ENCODE measurements around the gene PLCB1.

The PLCB1 gene

DNA sequence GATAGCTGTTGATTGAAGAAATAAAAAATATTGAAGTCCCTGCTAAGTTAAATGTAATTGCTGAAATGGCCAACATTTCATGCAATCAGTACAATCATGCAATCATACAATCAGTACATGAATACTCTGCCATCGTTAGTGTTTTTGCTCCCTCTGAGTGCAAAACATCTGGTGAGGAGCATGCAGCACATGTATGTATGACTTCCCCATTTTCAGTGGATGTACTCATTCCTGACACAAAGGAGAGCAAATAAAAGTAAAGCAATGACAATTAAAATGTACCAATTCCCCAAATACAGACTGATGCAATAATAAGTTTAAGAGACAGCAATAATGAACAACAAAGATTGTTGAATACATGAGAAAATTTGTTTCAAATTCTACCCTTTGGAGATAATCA is 140.7 kb downstream of the PLCB1 start:
- H3K27ac ChIP-seq (ENCODE audit: low read depth, low read length) = no peak overlapping the region
- no peak overlapping the region for H3K4me3 ChIP-seq (ENCODE audit: low read length)
- no peaks in the 10 kb centered on the region for H3K9me2 ChIP-seq (replicated peaks; ENCODE audit: control insufficient read depth, low read length)
- no peak overlapping the region for H3K4me2 ChIP-seq (ENCODE audit: low read length)
- H3K9me3 ChIP-seq (ENCODE audit: control insufficient read depth, insufficient read depth, low read length) = no peaks in the 10 kb centered on the region
- TF ChIP-seq EZH2phosphoT487 (IDR thresholded peaks at IDR 0.05; ENCODE audit: borderline replicate concordance, low read length) = no peak
- TF ChIP-seq, protein P1, sequence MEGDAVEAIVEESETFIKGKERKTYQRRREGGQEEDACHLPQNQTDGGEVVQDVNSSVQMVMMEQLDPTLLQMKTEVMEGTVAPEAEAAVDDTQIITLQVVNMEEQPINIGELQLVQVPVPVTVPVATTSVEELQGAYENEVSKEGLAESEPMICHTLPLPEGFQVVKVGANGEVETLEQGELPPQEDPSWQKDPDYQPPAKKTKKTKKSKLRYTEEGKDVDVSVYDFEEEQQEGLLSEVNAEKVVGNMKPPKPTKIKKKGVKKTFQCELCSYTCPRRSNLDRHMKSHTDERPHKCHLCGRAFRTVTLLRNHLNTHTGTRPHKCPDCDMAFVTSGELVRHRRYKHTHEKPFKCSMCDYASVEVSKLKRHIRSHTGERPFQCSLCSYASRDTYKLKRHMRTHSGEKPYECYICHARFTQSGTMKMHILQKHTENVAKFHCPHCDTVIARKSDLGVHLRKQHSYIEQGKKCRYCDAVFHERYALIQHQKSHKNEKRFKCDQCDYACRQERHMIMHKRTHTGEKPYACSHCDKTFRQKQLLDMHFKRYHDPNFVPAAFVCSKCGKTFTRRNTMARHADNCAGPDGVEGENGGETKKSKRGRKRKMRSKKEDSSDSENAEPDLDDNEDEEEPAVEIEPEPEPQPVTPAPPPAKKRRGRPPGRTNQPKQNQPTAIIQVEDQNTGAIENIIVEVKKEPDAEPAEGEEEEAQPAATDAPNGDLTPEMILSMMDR (IDR thresholded peaks at IDR 0.05; ENCODE audit: low read depth, low read length, poor library complexity, severe bottlenecking) = no peak
- H3K4me1 ChIP-seq (ENCODE audit: control insufficient read depth, low read length) = no peaks in the 10 kb centered on the region
- no peaks in the 10 kb centered on the region for H3F3A ChIP-seq (ENCODE audit: control insufficient read depth, insufficient read depth)
- H3K36me3 ChIP-seq (ENCODE audit: control insufficient read depth, low read length) = no peaks in the 10 kb centered on the region
- H3K27me3 ChIP-seq (ENCODE audit: control insufficient read depth, low read length) = no peaks in the 10 kb centered on the region
- no peaks in the 10 kb centered on the region for H3K79me2 ChIP-seq (ENCODE audit: control insufficient read depth, low read length)
- no peaks in the 10 kb centered on the region for H4K20me1 ChIP-seq (ENCODE audit: control insufficient read depth, insufficient read depth, low read depth, low read length)

DNA sequence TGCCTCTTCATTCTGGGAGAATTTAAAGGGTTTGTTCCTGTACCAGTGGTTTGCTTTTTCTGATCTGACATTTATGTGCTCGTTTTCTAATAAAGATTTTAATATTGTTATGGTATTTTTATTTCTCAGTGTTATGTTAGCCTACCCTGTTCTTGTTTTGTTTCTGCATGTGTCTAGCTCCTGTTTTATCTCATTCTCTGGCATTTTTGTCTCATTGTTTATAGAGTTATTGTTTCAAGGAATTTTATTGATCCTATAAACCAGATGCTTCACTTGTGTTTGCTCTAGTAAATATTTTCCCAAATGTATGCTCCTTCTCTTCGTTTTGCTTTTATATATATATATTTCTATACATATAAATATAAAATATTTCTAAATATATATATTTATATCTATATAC is 152.8 kb downstream of the PLCB1 start:
- H4K20me1 ChIP-seq (ENCODE audit: control insufficient read depth, insufficient read depth, low read depth, low read length) = no peaks in the 10 kb centered on the region
- no peaks in the 10 kb centered on the region for H3K4me1 ChIP-seq (ENCODE audit: control insufficient read depth, low read length)
- H3K36me3 ChIP-seq (ENCODE audit: control insufficient read depth, low read length) = no peaks in the 10 kb centered on the region
- no peak overlapping the region for H3K27ac ChIP-seq (ENCODE audit: low read depth, low read length)
- H3F3A ChIP-seq (ENCODE audit: control insufficient read depth, insufficient read depth) = no peaks in the 10 kb centered on the region
- no peak overlapping the region for H3K4me3 ChIP-seq (ENCODE audit: low read length)
- no peaks in the 10 kb centered on the region for H3K79me2 ChIP-seq (ENCODE audit: control insufficient read depth, low read length)
- no peaks in the 10 kb centered on the region for H3K27me3 ChIP-seq (ENCODE audit: control insufficient read depth, low read length)
- no peaks in the 10 kb centered on the region for H3K9me2 ChIP-seq (replicated peaks; ENCODE audit: control insufficient read depth, low read length)
- TF ChIP-seq, protein P1 (IDR thresholded peaks at IDR 0.05; ENCODE audit: low read depth, low read length, poor library complexity, severe bottlenecking) = no peak
- TF ChIP-seq EZH2phosphoT487 (IDR thresholded peaks at IDR 0.05; ENCODE audit: borderline replicate concordance, low read length) = no peak
- H3K9me3 ChIP-seq (ENCODE audit: control insufficient read depth, insufficient read depth, low read length) = no peaks in the 10 kb centered on the region
- H3K4me2 ChIP-seq (ENCODE audit: low read length) = no peak overlapping the region

DNA sequence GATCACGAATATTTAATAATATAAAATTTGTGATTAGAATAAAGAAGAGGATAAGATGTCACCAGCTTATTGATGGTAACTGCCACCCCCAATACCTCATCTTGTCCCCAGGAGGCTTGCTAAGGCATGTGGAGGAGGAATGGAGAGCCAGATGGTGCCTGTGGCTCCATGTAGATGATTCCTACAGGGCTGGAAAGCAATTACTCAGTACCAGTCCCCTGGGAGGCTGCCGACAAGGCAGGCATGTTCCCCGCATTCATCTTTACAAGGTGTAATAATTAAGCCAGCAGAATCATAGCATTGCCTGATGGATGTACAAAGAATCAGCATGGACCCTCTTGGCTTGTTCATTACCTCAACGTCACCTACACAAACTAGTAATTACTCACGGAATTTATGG is 155.3 kb downstream of the PLCB1 start:
- Histone ChIP-seq H3K27me3 (ENCODE audit: control insufficient read depth, low read length) (no peaks in the 10 kb centered on the region), H3K9me3 (ENCODE audit: control insufficient read depth, insufficient read depth, low read length) (no peaks in the 10 kb centered on the region), H3K4me1 (ENCODE audit: control insufficient read depth, low read length) (no peaks in the 10 kb centered on the region), H3K4me2 (ENCODE audit: low read length) (no peak overlapping the region), H3K27ac (ENCODE audit: low read depth, low read length) (no peak overlapping the region), H3K4me3 (ENCODE audit: low read length) (no peak overlapping the region), H4K20me1 (ENCODE audit: control insufficient read depth, insufficient read depth, low read depth, low read length) (no peaks in the 10 kb centered on the region), H3K79me2 (ENCODE audit: control insufficient read depth, low read length) (no peaks in the 10 kb centered on the region), H3F3A (ENCODE audit: control insufficient read depth, insufficient read depth) (no peaks in the 10 kb centered on the region), H3K36me3 (ENCODE audit: control insufficient read depth, low read length) (no peaks in the 10 kb centered on the region), H3K9me2 (replicated peaks; ENCODE audit: control insufficient read depth, low read length) (no peaks in the 10 kb centered on the region)
- no peak for TF ChIP-seq EZH2phosphoT487 (IDR thresholded peaks at IDR 0.05; ENCODE audit: borderline replicate concordance, low read length)
- TF ChIP-seq, protein P1 (IDR thresholded peaks at IDR 0.05; ENCODE audit: low read depth, low read length, poor library complexity, severe bottlenecking) = no peak

DNA sequence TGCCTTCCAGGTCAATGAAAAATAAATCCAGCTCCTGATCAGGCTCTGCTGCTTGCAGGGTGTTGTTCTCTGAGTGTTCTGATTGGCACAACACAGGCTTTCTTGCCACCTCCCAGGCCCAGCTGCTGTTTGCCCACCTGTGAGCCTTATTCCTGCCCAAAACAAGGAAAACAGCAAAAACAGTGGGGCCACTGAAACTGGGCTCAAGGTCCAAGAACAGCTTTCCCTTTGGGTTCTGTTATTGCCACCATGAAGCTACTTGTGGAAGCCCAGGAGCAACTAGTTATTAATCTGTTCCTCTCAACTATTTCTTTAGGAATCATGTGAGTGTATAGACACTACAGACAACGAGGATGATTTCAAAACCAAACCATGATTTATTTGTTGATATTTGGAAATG is 159.1 kb downstream of the PLCB1 start:
- Histone ChIP-seq H3K36me3 (ENCODE audit: control insufficient read depth, low read length) (no peaks in the 10 kb centered on the region), H3K4me2 (ENCODE audit: low read length) (no peak overlapping the region), H3F3A (ENCODE audit: control insufficient read depth, insufficient read depth) (no peaks in the 10 kb centered on the region), H3K79me2 (ENCODE audit: control insufficient read depth, low read length) (no peaks in the 10 kb centered on the region), H3K27me3 (ENCODE audit: control insufficient read depth, low read length) (no peaks in the 10 kb centered on the region), H3K4me3 (ENCODE audit: low read length) (no peak overlapping the region), H3K9me3 (ENCODE audit: control insufficient read depth, insufficient read depth, low read length) (no peaks in the 10 kb centered on the region), H3K9me2 (replicated peaks; ENCODE audit: control insufficient read depth, low read length) (no peaks in the 10 kb centered on the region), H3K27ac (ENCODE audit: low read depth, low read length) (no peak overlapping the region), H3K4me1 (ENCODE audit: control insufficient read depth, low read length) (no peaks in the 10 kb centered on the region), H4K20me1 (ENCODE audit: control insufficient read depth, insufficient read depth, low read depth, low read length) (no peaks in the 10 kb centered on the region)
- no peak for TF ChIP-seq EZH2phosphoT487 (IDR thresholded peaks at IDR 0.05; ENCODE audit: borderline replicate concordance, low read length)
- TF ChIP-seq, protein P1 (IDR thresholded peaks at IDR 0.05; ENCODE audit: low read depth, low read length, poor library complexity, severe bottlenecking) = no peak
